Uterus (tissue), 2 donors: ENCODE data around the gene IRX4.

Source experiments
- POLR2A ChIP-seq, 2 donors: fragments of 450-650 bp; IDR thresholded peaks; one replicate each; pipeline ENCODE4 v1.6.1; 2016; ENCODE audit warnings: antibody characterized with exemption in 2 of 2, mild to moderate bottlenecking in 1 of 2, moderate library complexity in 1 of 2
- TF ChIP-seq, protein P1 (sequence below), 4 experiments: fragments of 200-600 bp in 2 of 4; fragments of 450-650 bp in 2 of 4; sonication (generic) in 2 of 4; IDR thresholded peaks; one replicate each; pipeline ENCODE4 v1.5.1; 2016 to 2019; ENCODE audit warnings: antibody characterized with exemption in 4 of 4, mild to moderate bottlenecking in 2 of 4, moderate library complexity in 1 of 4

- TF ChIP-seq, protein P1, sequence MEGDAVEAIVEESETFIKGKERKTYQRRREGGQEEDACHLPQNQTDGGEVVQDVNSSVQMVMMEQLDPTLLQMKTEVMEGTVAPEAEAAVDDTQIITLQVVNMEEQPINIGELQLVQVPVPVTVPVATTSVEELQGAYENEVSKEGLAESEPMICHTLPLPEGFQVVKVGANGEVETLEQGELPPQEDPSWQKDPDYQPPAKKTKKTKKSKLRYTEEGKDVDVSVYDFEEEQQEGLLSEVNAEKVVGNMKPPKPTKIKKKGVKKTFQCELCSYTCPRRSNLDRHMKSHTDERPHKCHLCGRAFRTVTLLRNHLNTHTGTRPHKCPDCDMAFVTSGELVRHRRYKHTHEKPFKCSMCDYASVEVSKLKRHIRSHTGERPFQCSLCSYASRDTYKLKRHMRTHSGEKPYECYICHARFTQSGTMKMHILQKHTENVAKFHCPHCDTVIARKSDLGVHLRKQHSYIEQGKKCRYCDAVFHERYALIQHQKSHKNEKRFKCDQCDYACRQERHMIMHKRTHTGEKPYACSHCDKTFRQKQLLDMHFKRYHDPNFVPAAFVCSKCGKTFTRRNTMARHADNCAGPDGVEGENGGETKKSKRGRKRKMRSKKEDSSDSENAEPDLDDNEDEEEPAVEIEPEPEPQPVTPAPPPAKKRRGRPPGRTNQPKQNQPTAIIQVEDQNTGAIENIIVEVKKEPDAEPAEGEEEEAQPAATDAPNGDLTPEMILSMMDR (IDR thresholded peaks at IDR 0.05), result no peak
- no peak for TF ChIP-seq POLR2A (IDR thresholded peaks at IDR 0.05)
These were observed 13.7 kb downstream of the IRX4 start for GRCh38 chr5:1868886-1869475.
